Parathyroid adenoma (tissue), 2 donors: ENCODE measurements around the gene SEMA5B.

Experiments used
- H2AFZ ChIP-seq: fragments of 300-600 bp; sonication (generic); one replicate; pipeline ENCODE4 v1.7.0; 2017; ENCODE audit warnings: antibody characterized with exemption, mild to moderate bottlenecking
- H3K27ac ChIP-seq: fragments of 300-600 bp; sonication (generic); one replicate; pipeline ENCODE4 v1.7.0; 2017
- H3K27me3 ChIP-seq: fragments of 300-600 bp; sonication (generic); one replicate; pipeline ENCODE4 v1.7.0; 2017; ENCODE audit warnings: low read length; ENCODE audit not compliant: control insufficient read depth, insufficient read depth
- H3K36me3 ChIP-seq: fragments of 300-600 bp; sonication (generic); one replicate; pipeline ENCODE4 v1.7.0; 2017; ENCODE audit warnings: low read length; ENCODE audit not compliant: control insufficient read depth, insufficient read depth
- H3K4me1 ChIP-seq: fragments of 300-600 bp; sonication (generic); one replicate; pipeline ENCODE4 v1.7.0; 2017; ENCODE audit warnings: control low read depth
- H3K4me2 ChIP-seq: fragments of 300-600 bp; sonication (generic); one replicate; pipeline ENCODE4 v1.7.0; 2017; ENCODE audit warnings: low read length
- H3K4me3 ChIP-seq: fragments of 300-600 bp; sonication (generic); one replicate; pipeline ENCODE4 v1.7.0; 2017; ENCODE audit warnings: low read depth, low read length
- H3K79me2 ChIP-seq: fragments of 300-600 bp; sonication (generic); one replicate; pipeline ENCODE4 v1.7.0; 2017; ENCODE audit warnings: control low read depth
- H3K9ac ChIP-seq: fragments of 300-600 bp; sonication (generic); one replicate; pipeline ENCODE4 v1.7.0; 2017; ENCODE audit warnings: mild to moderate bottlenecking
- H3K9me3 ChIP-seq: fragments of 300-600 bp; sonication (generic); one replicate; pipeline ENCODE4 v1.7.0; 2017; ENCODE audit warnings: low read length; ENCODE audit not compliant: control insufficient read depth
- CTCF ChIP-seq: fragments of 300-600 bp; sonication (generic); IDR thresholded peaks from one replicate; pipeline ENCODE4 v1.7.0; 2017; ENCODE audit warnings: antibody characterized with exemption, mild to moderate bottlenecking
- donor health status: primary hyperparathyroidism.

The SEMA5B gene

GRCh38 chr3:123070510-123070909, 42.9 kb upstream of the SEMA5B start:
- H3K36me3 ChIP-seq = no peaks in the 10 kb centered on the region
- peaks cover 10% of the 10 kb centered on the region for H3K79me2 ChIP-seq
- H3K4me3 ChIP-seq = no peak overlapping the region
- H3K9ac ChIP-seq = no peak overlapping the region
- H3K4me2 ChIP-seq = peak overlapping the region; percentile 11
- H3K9me3 ChIP-seq = no peaks in the 10 kb centered on the region
- no peak overlapping the region for H2AFZ ChIP-seq
- no peak for TF ChIP-seq CTCF
- no peak overlapping the region for H3K27ac ChIP-seq
- H3K27me3 ChIP-seq = no peaks in the 10 kb centered on the region
- H3K4me1 ChIP-seq = peaks cover 7% of the 10 kb centered on the region

- H3K4me1 ChIP-seq = peaks cover 7% of the 10 kb centered on the region
- H3K4me3 ChIP-seq = peak overlapping the region; percentile 74
- H2AFZ ChIP-seq = no peak overlapping the region
- no peak overlapping the region for H3K9ac ChIP-seq
- H3K4me2 ChIP-seq = peak overlapping the region; percentile 75
- H3K9me3 ChIP-seq = no peaks in the 10 kb centered on the region
- no peaks in the 10 kb centered on the region for H3K27me3 ChIP-seq
- no peak overlapping the region for H3K27ac ChIP-seq
- no peak for TF ChIP-seq CTCF
- H3K79me2 ChIP-seq = peaks cover 10% of the 10 kb centered on the region
- H3K36me3 ChIP-seq = no peaks in the 10 kb centered on the region
Measured at GRCh38 chr3:123068601-123069381, 41.2 kb upstream of the SEMA5B start.

- H3K4me1 ChIP-seq = peaks cover 7% of the 10 kb centered on the region
- H3K4me3 ChIP-seq = peak overlapping the region; percentile 74
- H3K36me3 ChIP-seq = no peaks in the 10 kb centered on the region
- peak overlapping the region; percentile 92 for H2AFZ ChIP-seq
- H3K4me2 ChIP-seq = peak overlapping the region; percentile 75
- H3K79me2 ChIP-seq = peaks cover 10% of the 10 kb centered on the region
- no peak overlapping the region for H3K27ac ChIP-seq
- TF ChIP-seq CTCF = no peak
- no peaks in the 10 kb centered on the region for H3K27me3 ChIP-seq
- H3K9me3 ChIP-seq = no peaks in the 10 kb centered on the region
- H3K9ac ChIP-seq = peak overlapping the region; percentile 41
Measured at GRCh38 chr3:123067689-123068600, 40.4 kb upstream of the SEMA5B start.

- Histone ChIP-seq H3K36me3 (no peaks in the 10 kb centered on the region), H3K4me1 (peaks cover 5% of the 10 kb centered on the region), H3K27me3 (no peaks in the 10 kb centered on the region), H3K9ac (peak within 1 kb of the TSS; percentile 41), H3K27ac (peak within 1 kb of the TSS; percentile 52), H3K79me2 (peaks cover 10% of the 10 kb centered on the region), H3K4me3 (peak within 1 kb of the TSS; percentile 74), H3K9me3 (no peaks in the 10 kb centered on the region), H3K4me2 (peak within 1 kb of the TSS; percentile 75), H2AFZ (peak within 1 kb of the TSS; percentile 92)
- no peak for TF ChIP-seq CTCF
Measured at GRCh38 chr3:123066896-123067688, 39.5 kb upstream of the SEMA5B start, which contains the start of gene PDIA5. TSS of gene PDIA5 (plus strand) at chr3:123067025. CDS start at chr3:123067165, 140 bp downstream.
